ELF-1 (cell line): ENCODE data around the gene RIPOR3.
"Not testable (repeated sequence)": the region's sequence is repeated elsewhere in the genome, so short reads cannot be mapped to it uniquely, and the experiment has no call there.

ENCODE experiments used
- DNase-seq: peaks from one replicate; pipeline ENCODE4 v3.0.0-alpha.2; 2016; ENCODE audit warnings: low read depth, low spot score

The RIPOR3 gene

DNA sequence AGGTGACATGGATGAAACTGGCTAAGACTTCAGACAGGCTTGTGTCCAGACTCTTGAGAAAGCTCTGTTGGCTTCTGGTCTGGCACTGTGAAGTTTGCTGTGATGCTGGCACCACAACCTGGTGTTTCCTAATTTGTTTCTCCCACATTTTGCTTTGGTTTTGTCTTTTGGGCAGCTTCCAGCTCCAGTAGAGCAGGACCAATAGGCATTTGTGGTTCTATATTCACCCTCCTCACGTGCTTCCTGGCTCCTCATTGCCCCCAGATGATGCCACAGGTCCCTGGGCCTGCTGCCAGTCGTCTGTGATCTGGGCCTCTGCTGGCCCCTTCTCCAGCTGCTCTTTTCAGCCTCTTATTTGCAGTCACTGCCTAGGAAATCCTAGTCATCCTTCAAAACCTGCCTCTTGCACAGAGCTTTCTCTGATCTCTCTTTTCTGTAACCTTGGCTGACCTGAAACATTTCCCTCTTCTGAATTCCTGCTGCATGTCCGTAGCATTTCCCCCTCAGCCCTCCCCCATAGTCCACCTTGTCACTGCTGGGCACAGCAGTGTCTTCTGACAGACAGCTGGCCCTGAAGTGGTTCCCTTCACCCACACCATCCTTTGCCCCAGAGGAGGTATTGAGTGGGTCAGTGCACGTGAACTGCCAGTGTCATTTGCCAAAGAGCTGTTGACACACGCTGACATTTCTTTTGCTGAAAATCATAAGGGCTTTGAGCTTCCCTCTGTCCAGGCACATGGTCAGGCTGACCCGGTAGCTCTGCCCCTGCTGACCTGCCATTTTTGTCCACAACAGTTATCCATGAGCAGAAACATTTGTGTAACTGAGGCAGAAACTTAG is 118.2 kb downstream of the RIPOR3 start:
- DNase-seq = no peak

DNA sequence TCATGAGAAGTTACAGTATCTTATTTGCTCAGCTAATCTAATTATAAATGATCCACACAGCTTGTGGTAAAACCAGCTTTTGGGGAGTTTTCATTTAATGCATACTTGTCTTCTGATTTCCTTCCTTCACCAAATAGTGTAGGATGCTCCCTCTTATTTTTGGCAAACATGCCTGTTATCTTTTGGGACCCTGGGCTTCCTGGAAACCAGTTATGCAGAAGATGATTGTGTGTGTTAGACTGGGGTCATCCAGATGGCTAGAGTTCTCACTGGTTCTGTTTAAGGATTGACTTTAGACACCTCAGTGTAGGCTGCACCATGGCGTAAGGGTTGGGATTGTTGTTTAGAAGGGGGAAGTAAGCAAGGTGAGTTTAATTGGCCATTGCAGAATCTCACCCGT is 119.9 kb downstream of the RIPOR3 start:
- no peak for DNase-seq

DNA sequence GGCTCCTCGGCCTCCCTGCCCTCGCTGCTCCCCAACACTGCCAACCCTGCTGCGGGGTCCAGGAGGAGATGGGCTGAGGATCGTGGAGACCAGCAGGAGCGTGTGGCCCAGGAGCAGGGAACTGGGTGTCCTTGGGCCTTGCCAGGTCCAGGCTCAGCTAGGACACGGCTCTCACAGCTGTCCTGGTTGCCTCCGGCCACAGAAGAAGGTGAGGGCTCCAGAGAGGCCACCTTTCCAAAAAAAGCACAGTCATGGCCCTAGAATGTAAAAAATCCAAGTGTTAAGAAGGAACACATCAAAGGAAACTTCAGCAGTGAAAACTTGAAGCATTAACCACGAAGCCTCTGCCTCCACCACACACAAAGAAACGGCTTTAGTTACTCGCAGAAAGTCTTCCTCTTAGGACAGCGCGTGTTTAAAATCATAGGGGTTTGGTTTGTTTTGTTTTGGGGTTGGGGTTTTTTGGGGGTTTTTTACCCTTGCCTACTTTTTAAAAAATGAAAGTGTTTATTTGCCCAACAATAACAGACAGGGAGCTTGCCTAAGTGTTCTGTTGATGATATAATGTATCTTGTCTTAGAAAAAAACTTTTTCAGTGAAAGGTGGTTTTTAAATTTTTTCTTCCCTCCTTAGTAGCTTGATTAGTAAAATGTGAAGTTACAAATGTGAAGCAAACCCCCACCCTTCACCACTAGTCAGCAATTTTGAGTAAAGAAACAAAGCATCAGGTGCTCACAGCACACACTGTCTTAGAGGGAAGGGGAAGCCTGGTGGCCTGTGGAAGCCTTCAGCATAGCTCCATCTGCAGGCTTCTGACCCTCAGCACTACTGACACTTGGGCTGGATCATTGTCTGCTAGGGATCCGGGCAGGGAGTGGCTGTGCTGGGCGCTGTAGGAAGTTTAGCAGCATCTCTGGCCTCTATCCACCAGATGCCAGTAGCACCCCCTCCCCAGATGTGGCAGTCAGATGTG is 121.2 kb downstream of the RIPOR3 start:
- DNase-seq = peak; percentile 43

DNA sequence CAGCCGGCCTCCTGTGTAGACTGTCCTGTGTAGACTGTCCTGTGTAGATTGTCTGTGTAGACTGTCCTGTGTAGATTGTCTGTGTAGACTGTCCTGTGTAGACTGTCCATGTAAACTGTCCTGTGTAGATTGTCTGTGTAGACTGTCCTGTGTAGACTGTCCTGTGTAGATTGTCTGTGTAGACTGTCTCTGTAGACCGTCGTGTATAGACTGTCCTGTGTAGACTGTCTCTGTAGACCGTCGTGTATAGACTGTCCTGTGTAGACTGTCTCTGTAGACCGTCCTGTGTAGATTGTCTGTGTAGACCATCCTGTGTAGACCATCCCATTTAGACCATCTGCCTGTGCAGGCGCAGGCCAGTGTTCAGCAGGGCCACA is 121.9 kb downstream of the RIPOR3 start:
- not testable (repeated sequence) for DNase-seq

DNA sequence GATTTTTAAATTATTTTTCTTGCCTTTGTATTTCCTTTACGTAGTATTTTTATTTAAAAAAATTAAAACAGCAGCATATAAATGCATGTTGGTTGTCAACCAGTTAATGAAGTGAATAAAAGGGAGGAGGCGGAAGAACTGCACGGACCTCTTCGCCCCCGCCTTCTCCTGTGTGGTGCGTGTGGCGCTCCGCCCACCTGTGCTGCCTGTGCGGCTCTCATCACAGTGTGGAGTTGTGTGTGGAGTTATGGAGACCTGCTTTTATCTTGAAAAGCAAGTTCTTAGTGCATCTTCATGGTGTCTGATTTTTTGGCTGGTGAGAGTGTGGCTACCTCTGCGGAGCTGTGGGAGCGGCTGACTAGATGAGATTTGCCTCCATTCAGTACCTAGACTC is 122.8 kb downstream of the RIPOR3 start:
- no peak for DNase-seq

DNA sequence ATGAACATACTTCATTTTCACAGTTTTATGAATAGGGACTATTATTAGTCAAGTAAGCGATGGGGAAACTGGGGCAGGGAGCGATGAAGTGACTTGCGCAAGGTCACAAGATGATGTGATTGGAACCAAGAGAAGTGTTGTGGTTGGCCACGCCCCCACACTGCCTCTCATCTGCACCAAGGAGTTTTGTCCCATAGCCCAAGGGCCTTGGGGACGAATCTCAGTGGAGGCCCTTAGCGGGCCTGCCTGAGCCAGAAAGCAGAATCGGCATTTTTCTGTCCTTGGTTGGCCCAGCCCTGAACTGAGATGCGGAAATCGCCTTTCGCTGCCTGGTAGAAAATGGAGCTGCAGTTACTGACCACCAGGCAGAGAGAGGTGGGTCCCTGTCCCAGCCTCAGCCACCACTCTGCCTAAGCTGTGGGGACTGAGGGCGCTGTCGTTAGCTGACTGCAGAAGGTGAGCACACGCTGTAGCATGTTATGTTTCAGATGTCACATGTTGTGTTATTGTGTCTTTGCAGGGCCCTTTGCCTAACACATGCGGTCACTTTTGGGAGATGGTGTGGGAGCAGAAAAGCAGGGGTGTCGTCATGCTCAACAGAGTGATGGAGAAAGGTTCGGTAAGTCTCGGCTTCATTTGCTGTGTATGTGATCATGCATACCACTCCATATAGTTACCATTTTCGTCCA is 123.3 kb downstream of the RIPOR3 start:
- no peak for DNase-seq

DNA sequence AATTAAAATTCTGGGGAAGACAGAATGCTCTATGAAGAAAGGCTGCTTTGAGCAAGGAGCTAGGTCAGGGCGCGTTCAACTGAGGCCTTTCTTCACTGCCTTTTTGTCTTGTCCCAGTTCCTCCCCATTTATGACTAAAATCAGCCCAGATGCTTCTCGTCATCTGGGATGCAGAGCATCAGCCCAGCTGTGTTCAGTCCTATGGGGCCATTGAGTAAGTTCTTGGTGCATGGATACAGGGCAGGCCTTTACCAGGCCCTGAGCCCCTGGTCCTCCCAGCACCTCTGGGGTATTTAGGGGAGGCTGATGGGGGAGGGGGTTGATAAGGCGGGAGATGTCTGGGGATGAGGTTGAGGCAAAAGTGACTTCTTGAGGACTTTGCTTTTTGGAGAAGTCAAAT is 125.5 kb downstream of the RIPOR3 start:
- DNase-seq = no peak

DNA sequence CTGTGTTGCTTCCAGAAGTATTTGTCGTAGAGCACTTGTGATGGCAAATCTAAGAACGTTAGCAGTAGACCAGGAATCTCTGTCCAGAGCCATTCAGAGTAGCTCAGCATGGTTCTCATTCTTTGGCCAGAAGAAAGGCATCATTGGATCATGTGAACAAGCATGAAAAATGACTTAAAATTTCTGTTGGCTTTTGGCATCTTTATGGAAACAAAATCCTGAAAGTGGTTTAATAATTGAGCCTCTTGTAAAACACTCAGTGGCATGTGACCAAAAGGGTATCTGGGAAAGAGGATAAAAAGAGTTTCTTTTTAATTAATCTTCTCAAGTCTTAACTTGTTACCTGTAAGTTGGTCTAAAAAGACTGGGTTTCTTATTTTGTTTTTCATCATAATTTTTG is 126.0 kb downstream of the RIPOR3 start:
- DNase-seq = no peak

DNA sequence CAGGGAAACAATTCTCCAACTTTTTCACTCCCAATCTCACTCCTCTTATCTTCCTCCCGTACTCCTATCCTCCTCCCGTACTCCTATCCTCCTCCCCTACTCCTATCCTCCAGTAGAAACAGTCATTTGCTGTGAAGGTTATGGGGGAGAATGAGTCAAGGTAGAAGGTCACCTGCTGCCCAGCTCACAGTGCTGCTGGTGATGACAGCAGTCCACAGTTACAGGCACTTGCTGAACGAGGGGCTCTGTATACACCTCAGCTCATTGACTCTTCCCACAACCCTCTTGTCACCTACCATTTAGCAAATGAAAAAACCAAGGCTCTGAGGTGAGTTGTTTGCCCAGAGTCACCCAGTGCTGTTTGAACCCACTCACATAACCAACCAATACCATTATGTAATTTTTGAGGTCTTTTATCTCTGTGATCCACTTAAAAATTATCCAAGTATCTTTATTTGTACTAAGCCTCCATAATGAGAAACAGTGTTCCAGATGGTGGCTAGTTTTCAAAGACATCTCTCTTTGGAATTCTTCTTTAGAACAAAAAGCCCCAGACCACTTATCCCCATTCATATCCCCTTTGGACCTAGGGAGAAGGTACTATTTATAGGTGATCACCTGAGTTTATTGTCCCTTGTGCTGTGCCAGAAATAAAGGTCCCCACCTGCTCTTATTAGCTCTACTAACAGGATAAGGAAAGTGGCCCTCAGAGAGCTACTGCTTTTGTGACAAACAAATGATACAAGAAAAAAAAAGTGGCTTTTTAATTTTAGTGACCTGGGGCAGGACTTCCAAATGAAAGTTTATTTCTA is 128.0 kb downstream of the RIPOR3 start:
- no peak for DNase-seq

DNA sequence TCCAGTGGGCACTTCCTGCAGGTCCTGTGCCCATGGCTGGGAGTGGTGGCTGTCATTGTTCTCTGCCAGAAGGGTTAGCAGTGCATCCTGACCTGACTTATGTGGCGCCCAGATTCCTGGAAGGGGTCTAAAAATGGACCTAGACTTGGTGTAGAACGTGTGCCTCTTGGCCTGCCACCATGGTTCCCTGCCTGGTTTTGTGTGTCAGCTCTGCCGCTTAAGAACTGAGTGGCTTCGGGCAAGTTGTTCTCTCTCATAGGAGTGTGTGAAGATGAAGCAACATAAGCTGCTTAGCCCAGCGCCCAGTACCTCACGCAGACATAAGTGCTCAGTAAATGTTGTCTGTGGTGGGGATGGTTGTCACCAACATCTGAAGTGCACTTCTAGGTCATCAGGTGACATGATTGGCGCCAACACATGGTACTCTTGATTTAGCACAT is 129.1 kb downstream of the RIPOR3 start:
- no peak for DNase-seq

DNA sequence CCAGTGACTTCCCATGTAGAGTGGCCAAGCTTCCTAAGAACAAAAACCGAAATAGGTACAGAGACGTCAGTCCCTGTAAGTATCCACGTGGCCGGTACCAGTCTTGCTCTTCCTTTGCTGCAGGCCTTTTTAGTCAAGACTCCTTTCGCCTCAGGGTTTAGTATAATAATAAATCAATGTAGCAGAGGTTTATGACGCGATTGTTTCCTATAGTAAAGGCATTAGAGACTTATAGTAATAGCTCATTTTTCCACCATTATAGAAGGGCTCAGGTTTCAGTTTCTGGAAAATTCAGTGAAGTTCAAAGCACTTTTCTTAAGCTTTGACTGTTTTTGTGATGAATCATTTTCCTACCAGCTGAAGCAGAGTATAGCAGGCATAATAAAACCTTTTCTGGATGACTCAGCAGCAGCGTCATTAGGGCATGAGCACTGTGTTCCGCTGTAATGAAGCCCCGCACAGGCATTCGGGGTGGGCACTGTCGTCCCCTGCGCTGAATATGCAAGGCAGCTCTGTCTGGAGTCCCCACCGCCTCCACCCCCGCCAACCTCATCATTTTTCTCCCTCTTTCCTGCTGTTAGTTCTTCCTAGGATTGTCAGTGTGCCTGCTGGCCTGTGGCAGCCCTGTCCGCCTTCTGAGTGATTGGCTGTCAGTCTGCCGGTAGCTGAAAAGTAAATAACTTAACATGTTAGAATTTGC is 129.8 kb downstream of the RIPOR3 start:
- DNase-seq = peak; percentile 44

DNA sequence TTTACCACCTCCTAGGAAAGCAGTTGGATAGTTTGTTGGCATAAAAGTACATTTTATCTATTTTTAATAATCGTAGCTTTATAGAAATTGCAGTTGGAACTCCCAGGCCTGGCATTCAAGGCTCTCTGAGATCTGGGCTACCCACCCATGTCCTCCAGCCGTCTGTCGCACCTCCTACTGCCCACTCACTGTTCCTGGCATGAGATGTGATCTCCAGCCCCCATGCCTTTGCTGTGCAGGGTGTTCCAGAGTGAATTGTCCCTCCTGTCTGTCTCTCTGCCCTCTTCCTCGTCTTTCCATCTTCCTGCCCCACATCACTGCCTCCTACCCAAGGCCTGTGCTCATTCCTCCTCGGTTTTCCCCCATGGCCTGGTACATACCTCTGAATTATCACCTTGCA is 130.5 kb downstream of the RIPOR3 start:
- DNase-seq = no peak

DNA sequence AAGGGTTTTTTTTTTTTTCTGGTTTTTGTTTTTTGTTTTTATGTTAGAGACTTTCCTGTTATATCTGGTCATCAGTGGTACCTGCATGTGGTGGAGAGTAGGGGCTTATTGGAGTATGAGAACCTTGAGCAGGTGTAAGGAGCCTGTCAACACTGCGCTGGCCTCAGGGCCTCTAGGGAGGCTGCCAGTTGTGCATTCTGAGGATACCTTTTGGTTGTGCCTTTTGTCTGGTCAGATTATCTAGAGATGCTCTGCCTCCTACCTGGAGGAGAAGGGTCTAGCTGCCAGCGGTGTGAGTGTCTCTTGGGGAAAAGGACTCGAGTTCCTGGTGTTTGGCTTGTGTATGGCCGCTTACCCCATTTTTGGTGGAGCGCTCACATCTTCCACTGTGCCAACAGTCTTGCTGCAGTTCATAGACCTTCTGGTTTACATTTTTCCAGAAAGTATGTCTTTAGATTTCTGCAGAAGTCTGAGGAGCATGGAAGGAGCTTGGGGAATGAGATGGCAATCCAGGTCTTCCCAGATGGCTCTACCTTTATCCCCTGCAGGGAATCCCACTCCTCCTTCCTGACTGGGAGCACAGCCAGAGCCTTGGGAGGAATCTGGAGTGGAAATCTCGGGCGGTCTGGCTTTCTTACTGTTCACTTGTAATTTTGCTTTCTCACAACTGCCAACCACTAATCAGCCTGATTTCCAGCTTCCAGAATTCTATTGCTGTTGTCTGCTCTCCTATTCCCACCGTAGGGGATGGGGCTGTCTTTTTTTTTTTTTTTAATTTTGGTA is 131.3 kb downstream of the RIPOR3 start:
- no peak for DNase-seq

DNA sequence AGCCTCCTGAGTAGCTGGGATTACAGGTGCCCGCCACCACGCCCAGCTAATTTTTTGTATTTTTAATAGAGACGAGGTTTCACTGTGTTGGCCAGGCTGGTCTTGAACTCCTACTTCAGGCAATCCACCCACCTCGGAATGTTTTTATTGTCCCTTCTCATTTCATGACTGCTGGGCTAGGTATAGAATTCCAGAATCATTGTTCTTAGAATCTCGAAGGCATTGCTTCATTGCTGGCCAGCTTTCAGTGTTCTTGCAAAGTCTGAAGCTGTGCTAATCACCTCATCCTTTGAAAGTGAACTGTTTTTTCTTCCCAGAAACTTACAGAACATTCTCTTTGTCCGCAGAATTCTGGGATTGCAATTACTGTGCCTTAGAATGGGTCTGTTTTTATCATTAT is 132.2 kb downstream of the RIPOR3 start:
- DNase-seq = no peak

DNA sequence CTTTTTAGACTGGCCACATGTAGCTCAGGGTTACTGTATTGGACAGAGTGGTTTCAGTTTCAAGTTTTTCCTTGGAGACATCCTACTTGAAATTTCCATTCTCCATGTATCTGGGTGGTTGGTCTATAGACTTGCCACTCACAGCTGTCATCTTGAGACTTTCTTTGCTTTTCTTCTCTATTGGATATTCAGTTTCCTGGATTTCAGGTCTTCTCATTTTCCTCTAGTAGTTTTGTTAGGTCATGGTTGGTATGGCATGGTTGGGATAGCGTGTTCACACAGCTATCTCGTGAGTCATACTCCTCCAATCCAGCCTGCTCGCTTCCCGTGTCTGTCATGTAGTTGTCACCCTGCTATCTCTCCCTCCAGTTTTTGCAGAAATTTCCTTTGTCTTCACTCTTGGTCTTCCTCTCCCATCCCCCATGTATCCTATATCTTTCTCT is 132.8 kb downstream of the RIPOR3 start:
- no peak for DNase-seq

DNA sequence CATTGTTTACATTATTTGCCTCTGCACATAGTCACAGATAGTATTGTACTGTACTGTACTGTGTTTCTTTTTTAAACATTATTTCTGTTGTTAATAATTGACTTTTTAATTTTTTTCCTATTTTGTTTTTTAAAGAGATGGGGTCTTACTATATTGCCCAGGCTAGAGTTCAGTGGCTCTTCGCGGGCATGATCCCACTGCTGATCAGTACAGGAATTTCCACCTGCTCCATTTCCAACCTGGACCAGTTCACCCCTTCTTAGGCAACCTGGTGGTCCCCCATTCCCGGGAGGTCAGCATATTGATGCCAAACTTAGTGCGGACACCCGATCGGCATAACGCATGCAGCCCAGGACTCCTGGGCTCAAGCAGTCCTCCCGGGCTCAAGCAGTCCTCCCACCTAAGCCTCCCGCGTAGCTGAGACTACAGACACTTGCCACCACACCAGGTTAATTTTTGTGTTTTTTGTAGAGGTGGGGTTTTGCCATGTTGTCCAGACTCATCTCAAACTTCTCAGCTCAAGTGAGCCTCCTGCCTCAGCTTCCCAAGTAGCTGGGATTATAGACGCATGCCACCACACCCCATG is 133.7 kb downstream of the RIPOR3 start:
- no peak for DNase-seq

DNA sequence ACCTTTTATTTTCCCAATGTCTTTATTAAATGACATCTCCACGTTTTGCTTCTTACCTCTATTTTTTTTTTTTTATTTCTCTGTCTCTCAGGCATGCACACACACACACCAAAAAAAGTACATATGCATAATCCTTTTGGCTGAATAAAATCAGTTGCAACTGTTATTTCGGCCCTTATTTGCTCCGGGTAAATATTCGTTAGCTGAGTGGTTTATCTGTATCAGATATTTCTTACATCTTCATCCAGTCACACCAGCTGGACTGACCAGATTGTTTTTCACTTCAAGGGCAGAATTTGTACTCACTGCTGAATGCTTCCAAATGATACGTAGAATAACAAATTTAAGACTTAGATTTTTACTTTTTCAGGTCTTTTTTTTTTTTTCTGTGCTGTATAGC is 135.7 kb downstream of the RIPOR3 start:
- no peak for DNase-seq

DNA sequence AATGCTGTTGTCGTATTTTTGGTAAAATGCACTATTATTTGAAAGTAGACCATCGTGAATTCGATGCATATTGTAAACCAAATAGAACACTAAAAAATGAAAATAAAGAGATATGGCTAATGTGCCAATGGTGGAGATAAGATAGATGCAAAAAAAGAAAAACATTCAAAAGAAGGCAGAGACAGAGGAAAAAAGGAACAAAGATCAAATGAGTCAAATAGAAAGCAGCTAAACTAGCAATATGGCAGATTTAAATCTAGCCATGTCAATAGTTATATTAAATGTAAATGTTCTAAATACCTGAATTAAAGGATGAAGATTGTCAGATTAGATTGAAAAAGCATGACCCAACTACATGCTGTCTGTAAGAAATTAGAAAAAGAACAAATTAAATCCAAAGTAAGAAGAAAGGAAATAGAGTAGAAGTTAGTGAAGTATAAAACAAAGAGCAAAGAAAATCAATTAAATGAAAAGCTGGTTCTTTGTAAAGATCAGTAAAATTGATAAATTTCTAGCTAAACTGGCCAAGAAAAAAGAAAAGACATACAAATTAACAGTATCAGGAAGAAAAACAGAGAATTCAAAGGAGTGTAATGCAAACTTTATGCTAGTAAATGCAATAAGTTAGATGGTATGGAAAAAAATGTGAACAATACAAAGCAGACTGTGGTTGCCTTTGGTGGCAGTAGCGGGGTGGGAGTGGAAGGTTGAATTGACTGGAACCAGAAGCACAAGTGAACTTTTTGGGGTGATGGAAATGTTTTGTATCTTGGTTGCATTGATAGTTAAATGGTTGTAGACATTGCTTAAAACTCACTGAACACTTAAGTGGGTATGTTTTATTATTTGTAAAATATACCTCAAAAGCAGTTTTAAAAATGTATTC is 136.4 kb downstream of the RIPOR3 start:
- DNase-seq = no peak
